HG03521 (cell line): ENCODE measurements around the gene LOXHD1.

Experiments
- ATAC-seq: cut with Tn5 transposase; IDR thresholded peaks from one replicate; pipeline ENCODE4 v1.9.1; 2021; ENCODE audit warnings: mild to moderate bottlenecking, moderate library complexity; ENCODE audit not compliant: unreplicated experiment

LOXHD1 gene

GRCh38 chr18:46628206-46628605 lies 28.8 kb downstream of the LOXHD1 start:
- ATAC-seq = no peak

GRCh38 chr18:46627136-46627535 lies 29.9 kb downstream of the LOXHD1 start:
- no peak for ATAC-seq

GRCh38 chr18:46625069-46625468 lies 32.0 kb downstream of the LOXHD1 start:
- no peak for ATAC-seq

- no peak for ATAC-seq
These were observed 32.9 kb downstream of the LOXHD1 start for GRCh38 chr18:46624127-46624526.

GRCh38 chr18:46623541-46623940 lies 33.5 kb downstream of the LOXHD1 start:
- ATAC-seq = no peak

- no peak for ATAC-seq
These were observed 34.0 kb downstream of the LOXHD1 start for GRCh38 chr18:46622999-46623398.

GRCh38 chr18:46622451-46622850 lies 34.6 kb downstream of the LOXHD1 start:
- ATAC-seq = no peak

GRCh38 chr18:46621871-46622270 lies 35.1 kb downstream of the LOXHD1 start:
- no peak for ATAC-seq

GRCh38 chr18:46621111-46621766 lies 35.8 kb downstream of the LOXHD1 start:
- no peak for ATAC-seq

- no peak for ATAC-seq
These were observed 37.5 kb downstream of the LOXHD1 start for GRCh38 chr18:46619559-46619958.

- no peak for ATAC-seq
These were observed 41.3 kb downstream of the LOXHD1 start for GRCh38 chr18:46615720-46616119.

GRCh38 chr18:46609048-46609447 lies 48.0 kb downstream of the LOXHD1 start:
- no peak for ATAC-seq

GRCh38 chr18:46607926-46608325 lies 49.1 kb downstream of the LOXHD1 start:
- ATAC-seq = no peak

GRCh38 chr18:46601141-46601805 lies 55.7 kb downstream of the LOXHD1 start:
- ATAC-seq = no peak

- ATAC-seq = no peak
These were observed 60.9 kb downstream of the LOXHD1 start for GRCh38 chr18:46596119-46596518.

GRCh38 chr18:46591783-46592391 lies 65.1 kb downstream of the LOXHD1 start:
- no peak for ATAC-seq

GRCh38 chr18:46590103-46590502 lies 66.9 kb downstream of the LOXHD1 start:
- ATAC-seq = no peak

GRCh38 chr18:46588971-46589660 lies 67.9 kb downstream of the LOXHD1 start:
- ATAC-seq = no peak

GRCh38 chr18:46587600-46587999 lies 69.4 kb downstream of the LOXHD1 start:
- ATAC-seq = no peak

GRCh38 chr18:46583711-46584110 lies 73.3 kb downstream of the LOXHD1 start:
- no peak for ATAC-seq

GRCh38 chr18:46581648-46582047 lies 75.4 kb downstream of the LOXHD1 start:
- ATAC-seq = no peak

- ATAC-seq = no peak
These were observed 78.0 kb downstream of the LOXHD1 start for GRCh38 chr18:46578987-46579386.
